ENCODE data around the gene CRTC3. TPM values are rescaled to one million over a fixed set of nuclear protein-coding genes. Genes with fewer than 3 reads are reported as not detected.

The CRTC3 gene
- total and polyA plus RNA-seq, 2 of the 13 experiments (the other 11 are each of a cell fraction or from before 2014, with no cell fraction given), result 8.4 to 11.8 TPM

- Histone ChIP-seq H4K20me1 (ENCODE audit: insufficient read depth, low read length) (no peaks in the 10 kb centered on the region; the same call in 1 of the 2 replicates), H3K4me3 (replicated peaks in 1 of 3; ENCODE audit: insufficient read depth in 1 of 3, low read depth in 2 of 3, low read length in 3 of 3) (no peak overlapping the region), H3K27me3 (ENCODE audit: control insufficient read depth in 1 of 2, insufficient read depth in 2 of 2, low read length in 2 of 2) (peaks cover 2% of the 10 kb centered on the region in 2 experiments; a peak in 2 of 5 replicates), H3K9ac (ENCODE audit: insufficient read depth, low read depth, low read length) (no peak overlapping the region), H3K4me2 (ENCODE audit: low read depth, low read length) (no peak overlapping the region), H3K27ac (ENCODE audit: extremely low read length, insufficient read depth, low read length) (no peak overlapping the region), H2AFZ (ENCODE audit: low read length) (no peak overlapping the region), H3K4me1 (ENCODE audit: insufficient read depth, low read length) (peaks cover 34% of the 10 kb centered on the region), H3K9me3 (ENCODE audit: low read length) (no peaks in the 10 kb centered on the region), H3K79me2 (ENCODE audit: insufficient read depth, low read length) (no peaks in the 10 kb centered on the region), H3K36me3 (replicated peaks in 1 of 2; ENCODE audit: control insufficient read depth in 1 of 2, insufficient read depth in 2 of 2, low read length in 2 of 2) (no peaks in the 10 kb centered on the region)
- no peak for TF ChIP-seq HMGA1 (CRISPR knock-in tag; conservative IDR thresholded peaks at IDR 0.05)
- TF ChIP-seq SAFB2 (CRISPR knock-in tag; IDR thresholded peaks at IDR 0.05; ENCODE audit: borderline replicate concordance, low read depth), result no peak
- no peak for TF ChIP-seq MATR3 (CRISPR knock-in tag; IDR thresholded peaks at IDR 0.05)
- TF ChIP-seq NCOA2 (CRISPR knock-in tag; IDR thresholded peaks at IDR 0.05), result no peak
- TF ChIP-seq ZNF83 (CRISPR knock-in tag; IDR thresholded peaks at IDR 0.05; ENCODE audit: borderline replicate concordance), result no peak
- peak; percentile 76 for TF ChIP-seq NFE2L2 (IDR thresholded peaks at IDR 0.05; ENCODE audit: low read length)
- TF ChIP-seq, protein P1, sequence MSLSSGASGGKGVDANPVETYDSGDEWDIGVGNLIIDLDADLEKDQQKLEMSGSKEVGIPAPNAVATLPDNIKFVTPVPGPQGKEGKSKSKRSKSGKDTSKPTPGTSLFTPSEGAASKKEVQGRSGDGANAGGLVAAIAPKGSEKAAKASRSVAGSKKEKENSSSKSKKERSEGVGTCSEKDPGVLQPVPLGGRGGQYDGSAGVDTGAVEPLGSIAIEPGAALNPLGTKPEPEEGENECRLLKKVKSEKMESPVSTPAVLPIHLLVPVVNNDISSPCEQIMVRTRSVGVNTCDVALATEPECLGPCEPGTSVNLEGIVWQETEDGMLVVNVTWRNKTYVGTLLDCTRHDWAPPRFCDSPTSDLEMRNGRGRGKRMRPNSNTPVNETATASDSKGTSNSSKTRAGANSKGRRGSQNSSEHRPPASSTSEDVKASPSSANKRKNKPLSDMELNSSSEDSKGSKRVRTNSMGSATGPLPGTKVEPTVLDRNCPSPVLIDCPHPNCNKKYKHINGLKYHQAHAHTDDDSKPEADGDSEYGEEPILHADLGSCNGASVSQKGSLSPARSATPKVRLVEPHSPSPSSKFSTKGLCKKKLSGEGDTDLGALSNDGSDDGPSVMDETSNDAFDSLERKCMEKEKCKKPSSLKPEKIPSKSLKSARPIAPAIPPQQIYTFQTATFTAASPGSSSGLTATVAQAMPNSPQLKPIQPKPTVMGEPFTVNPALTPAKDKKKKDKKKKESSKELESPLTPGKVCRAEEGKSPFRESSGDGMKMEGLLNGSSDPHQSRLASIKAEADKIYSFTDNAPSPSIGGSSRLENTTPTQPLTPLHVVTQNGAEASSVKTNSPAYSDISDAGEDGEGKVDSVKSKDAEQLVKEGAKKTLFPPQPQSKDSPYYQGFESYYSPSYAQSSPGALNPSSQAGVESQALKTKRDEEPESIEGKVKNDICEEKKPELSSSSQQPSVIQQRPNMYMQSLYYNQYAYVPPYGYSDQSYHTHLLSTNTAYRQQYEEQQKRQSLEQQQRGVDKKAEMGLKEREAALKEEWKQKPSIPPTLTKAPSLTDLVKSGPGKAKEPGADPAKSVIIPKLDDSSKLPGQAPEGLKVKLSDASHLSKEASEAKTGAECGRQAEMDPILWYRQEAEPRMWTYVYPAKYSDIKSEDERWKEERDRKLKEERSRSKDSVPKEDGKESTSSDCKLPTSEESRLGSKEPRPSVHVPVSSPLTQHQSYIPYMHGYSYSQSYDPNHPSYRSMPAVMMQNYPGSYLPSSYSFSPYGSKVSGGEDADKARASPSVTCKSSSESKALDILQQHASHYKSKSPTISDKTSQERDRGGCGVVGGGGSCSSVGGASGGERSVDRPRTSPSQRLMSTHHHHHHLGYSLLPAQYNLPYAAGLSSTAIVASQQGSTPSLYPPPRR (CRISPR knock-in tag; IDR thresholded peaks at IDR 0.05; ENCODE audit: borderline replicate concordance), result no peak
- no peak for TF ChIP-seq ZNF572 (CRISPR knock-in tag; IDR thresholded peaks at IDR 0.05)
- no peak for TF ChIP-seq MYNN (CRISPR knock-in tag; IDR thresholded peaks at IDR 0.05; ENCODE audit: low read depth)
- ATAC-seq (no peak), FAIRE-seq (no peak), DNase-seq (ENCODE audit: low spot score) (no peak)
- no TSS peak for BruUV-seq (replicated peaks)
- 33% methylated on average over 8 of the region's 8 CpGs for WGBS (ENCODE audit: low lambda C conversion rate)
- in situ Hi-C loops (cut with HindIII; ENCODE audit: extremely low pct_ligation_motif_present, low pct_unique_long_range_greater_than_20kb) (no loop called here), intact Hi-C loops (cut with micrococcal nuclease; ENCODE audit: unreplicated experiment) (no loop called here)
- POLR2A ChIA-PET, result no interaction called here
- CTCF ChIA-PET (ENCODE audit: low intra/inter-chr PET ratio, low total read pairs), result interaction anchor here (2.7 kb wide), 1 partner anchor 43 kb away, joined by 18 read pairs; no protein-coding TSS in a partner anchor
Measured at GRCh38 chr15:90650117-90650955, 120.6 kb downstream of the CRTC3 start.
